CD4-positive, alpha-beta T cell treated with Interleukin-12 subunit alpha and Interleukin-12 subunit beta, for 1 hour (primary cell): Measurements from ENCODE around the gene EFEMP1.

Experiments
- DNase-seq: peaks from one replicate; pipeline ENCODE4 v3.0.0-alpha.2; 2020

EFEMP1 gene

DNA sequence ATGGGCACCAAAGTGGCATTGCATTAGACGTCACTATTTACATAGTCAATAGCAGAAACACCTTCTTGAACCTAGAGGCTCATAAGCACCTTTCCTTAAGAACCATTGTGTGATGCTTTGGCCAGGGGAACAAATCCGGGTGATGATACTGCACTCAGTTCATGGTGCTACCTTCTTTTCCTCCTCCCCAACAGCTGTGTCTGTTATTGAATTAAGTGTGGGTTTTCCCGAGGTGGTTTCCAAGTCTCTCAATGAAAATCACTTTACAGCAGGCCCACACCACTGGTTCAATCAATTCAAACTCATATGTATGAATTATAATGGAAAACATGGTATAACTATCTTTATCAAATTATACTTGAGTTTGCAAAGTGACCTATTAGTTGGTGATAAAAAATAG lies 9.3 kb upstream of the EFEMP1 start:
- no peak for DNase-seq

GRCh38 chr2:55931281-55931680 lies 7.7 kb upstream of the EFEMP1 start:
- DNase-seq, result no peak

DNA sequence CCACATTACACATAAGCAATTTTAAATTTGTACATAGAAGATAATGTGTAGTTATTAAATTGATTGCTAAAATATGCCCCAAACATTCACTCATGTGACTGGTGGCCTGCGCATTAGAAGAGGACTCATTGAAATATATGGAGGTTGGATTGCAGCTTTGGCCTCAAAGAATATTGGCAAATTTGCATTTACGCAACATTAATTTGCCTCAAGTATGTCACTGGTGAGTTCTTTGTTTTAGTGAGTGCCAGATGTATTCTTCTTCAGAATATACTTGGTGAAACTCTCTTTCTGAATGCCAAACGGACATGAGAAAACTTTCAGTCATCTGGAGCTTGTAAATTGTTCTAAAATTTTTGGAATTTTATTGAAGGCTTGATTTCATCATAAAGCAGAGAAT lies 5.9 kb upstream of the EFEMP1 start:
- no peak for DNase-seq

- no peak for DNase-seq
Measured at GRCh38 chr2:55926974-55927373, 3.4 kb upstream of the EFEMP1 start.

GRCh38 chr2:55926246-55926645 lies 2.7 kb upstream of the EFEMP1 start:
- no peak for DNase-seq

DNA sequence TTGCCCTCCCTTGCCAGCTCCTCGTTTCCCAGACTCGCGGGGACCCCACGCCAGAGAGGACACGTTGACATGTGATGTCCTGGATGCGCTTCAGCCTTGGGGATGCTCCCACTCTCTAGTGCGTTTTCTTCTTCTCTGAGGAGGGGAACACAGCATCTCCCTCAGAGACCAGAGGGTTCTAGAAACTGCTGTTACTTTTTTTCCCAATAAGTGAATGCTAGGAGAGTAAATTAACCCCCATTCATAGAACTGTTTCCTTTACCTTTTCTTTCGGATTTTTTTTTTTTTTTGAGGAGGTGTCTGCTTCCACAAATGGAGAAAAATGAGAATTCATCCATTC lies 370 bp upstream of the EFEMP1 start:
- DNase-seq, result no peak

DNA sequence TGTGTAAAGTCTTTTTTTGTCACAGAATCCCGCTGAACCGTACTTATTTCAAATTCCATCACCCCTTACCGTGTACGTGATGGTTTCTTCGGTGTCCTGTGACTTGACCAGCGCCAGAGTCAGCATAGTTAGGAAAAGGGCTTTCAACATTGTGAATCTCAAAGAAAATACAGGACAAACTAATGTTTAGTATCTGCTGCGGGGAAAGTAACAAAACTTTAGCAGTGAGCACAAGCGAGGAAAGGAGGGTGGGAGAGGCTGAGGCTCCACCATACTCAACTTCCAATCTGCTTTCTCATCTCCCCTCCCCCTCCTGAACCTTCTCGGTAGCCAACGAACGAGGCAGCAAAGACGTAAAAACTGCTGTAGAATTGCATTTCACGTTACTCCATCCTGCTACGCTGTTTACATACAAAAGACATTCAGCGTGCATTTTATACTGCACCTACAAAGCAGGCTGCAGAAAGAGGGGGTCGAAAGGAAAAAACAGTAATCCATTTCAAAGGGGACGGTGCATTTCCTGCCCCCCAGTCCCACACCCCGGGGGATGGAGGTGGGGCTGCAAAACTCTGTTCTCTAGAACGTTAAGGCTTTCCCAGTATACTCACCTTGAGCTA lies 1.2 kb downstream of the EFEMP1 start:
- no peak for DNase-seq

DNA sequence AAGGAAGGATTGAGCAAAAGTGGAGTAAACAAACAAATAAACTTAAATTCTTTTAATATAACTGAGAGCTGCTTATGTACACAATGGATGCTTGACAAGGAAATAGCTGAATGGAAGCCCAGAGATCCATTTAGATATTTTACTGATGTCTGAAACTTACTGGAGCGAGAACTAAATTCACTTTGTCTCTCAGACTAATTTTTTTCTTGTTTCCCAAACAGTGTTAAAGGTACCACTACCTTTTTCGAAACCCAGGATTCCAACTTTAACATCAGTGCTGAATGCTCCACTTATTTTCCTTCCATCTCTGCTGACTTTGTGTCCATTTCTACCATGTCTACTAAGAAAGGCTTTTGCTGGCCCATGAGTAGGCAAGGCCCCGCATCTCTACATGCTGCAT lies 4.0 kb downstream of the EFEMP1 start:
- no peak for DNase-seq

DNA sequence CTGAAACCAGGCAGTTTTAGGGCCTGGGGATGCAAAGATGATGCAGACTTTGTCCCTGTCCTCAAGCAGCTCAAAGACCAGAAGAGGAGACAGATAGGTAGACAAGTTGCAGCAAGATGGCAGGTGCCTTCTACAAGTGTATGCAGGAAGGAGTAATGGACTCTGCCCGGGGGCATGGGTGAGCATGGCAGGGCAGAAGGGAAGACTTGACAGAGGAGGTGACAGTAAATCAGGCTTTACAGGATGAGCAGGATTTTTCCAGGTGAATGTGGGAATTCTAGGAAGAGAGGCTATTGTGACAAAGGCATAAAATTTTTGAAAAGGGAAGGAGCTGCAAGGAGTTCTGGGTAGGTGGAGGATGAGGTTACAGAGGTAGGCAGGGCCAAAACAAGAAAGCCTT lies 4.7 kb downstream of the EFEMP1 start:
- no peak for DNase-seq

DNA sequence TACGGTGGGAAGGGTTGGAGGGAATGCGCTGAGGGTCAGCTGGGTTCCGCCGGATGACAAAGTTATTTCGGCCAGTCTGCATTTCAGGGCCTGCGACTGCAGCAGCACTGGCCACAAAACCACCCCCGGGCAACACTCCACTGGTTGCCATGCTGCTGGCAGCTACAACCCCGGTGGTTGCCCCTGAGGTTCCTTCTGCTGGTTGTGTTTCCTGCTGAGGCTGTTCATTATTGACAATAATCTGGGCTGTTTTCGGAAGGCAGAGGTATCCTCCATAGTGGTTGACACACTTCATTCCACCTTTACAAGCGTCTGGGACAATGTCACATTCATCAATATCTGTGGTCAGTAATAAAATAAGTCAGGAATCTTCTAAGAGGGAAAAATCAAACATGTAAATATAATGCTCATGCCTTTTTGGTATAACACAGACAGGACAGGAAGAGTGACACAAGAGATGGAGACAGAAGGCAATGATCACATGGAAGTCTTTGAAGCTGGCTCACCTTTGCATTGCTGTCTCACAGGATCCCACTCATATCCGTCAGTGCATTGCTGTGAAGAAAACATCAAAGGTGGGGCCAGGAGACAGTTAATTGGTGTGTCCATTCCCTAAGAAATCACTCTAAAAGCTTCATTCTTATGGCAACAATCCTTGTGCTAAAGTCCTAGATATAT lies 5.7 kb downstream of the EFEMP1 start:
- no peak for DNase-seq

DNA sequence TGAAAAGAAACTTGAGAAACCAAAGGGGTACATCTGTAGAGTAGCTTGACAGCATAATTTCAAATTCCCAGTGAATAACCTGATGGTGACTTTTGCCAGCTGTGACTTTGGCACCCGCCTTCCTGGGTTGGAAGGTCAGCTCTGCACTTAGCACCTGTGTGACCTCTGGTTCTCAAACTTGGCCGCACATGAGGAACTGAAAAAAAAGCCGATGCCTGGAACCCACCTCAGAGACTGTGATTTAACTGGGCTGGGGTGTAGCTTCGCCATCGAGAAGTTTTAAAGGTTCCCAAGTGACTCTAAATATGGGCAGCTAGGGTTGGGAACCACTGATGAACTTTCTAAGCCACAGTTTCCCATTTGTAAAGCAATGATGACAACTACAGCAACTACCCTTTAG lies 6.5 kb downstream of the EFEMP1 start:
- DNase-seq, result no peak

- no peak for DNase-seq
Measured at GRCh38 chr2:55916473-55917049, 7.0 kb downstream of the EFEMP1 start.

- DNase-seq, result no peak
Measured at GRCh38 chr2:55914786-55915185, 8.8 kb downstream of the EFEMP1 start.

DNA sequence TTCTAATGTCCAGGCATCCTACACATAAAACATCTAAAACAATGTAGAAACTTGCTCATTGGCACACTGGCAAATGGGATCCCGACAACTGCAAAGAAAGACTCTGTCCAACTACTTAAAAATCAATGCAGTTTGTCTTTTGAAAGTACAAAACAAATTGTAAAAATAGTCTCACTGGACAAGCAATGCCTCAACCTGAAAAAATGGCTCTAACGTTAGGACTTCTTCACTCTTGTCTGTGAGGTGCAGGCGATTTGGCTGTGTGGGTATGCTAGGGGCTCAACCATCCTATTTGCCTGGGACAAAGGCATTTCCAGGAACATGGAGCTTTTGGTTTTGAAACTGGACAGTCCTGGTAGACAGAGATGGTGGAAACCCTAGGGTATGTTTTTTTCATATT lies 10.7 kb downstream of the EFEMP1 start:
- DNase-seq, result no peak

GRCh38 chr2:55910077-55910476 lies 13.5 kb downstream of the EFEMP1 start:
- no peak for DNase-seq

DNA sequence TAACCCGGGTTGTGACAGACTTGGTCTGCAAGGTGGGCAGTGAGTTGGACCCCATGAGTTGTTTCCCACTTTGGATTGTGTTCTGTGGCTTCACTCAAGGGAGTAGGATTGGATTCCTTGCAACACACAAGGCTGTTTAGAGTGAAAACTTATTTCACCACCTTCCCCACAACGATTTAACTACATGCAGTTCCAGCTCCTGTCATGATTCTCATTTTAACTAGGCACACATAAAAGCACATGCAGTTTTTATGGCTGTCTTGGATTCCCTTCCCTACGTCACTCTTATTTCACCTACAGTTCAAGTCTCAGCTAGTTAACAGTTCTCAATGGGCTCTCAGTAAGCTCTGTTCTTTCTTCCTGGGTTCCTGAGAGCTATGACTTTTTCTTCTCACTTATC lies 15.9 kb downstream of the EFEMP1 start:
- DNase-seq, result no peak

- DNase-seq, result no peak
Measured at GRCh38 chr2:55906993-55907392, 16.6 kb downstream of the EFEMP1 start.

GRCh38 chr2:55903727-55904126 lies 19.9 kb downstream of the EFEMP1 start:
- DNase-seq, result no peak

DNA sequence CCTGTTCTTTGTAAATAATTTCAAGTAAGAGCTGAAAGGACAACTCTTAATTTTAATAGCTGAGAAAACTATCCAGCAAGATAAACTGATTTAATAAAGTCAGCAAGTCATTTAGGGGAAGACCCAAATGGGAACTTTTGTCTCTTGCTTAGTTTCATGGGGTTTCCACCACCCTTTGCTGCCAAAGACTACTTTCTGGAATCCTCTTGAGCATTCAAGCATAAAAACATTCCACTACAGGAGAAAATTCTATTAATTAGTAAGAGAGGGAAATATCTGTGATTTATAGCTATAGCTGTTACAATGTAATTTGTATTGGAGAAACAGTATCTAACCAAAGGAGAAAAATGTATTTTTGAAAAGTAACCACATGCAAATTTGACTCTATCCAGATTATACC lies 20.6 kb downstream of the EFEMP1 start:
- no peak for DNase-seq

GRCh38 chr2:55902429-55902828 lies 21.2 kb downstream of the EFEMP1 start:
- no peak for DNase-seq

- DNase-seq, result no peak
Measured at GRCh38 chr2:55901941-55902340, 21.6 kb downstream of the EFEMP1 start.

DNA sequence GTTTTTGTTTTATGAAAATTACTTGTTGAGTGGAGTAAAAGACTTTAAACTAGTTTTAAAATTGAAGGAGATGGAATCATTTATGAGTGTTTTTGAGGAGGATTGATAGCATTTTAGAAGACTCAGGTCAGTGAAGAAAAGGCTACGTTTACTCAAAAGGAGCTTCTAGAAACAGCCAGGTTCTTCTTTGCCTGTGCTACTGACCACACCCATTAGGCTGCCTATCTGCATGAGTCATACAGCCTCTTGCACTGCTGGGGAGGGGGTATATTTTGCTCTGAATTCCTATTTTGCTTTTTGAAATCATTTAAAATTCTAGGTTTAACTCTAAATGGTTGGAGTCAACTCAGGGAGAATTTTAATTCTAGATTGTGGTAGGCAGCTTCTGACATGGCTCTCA lies 22.3 kb downstream of the EFEMP1 start:
- no peak for DNase-seq

DNA sequence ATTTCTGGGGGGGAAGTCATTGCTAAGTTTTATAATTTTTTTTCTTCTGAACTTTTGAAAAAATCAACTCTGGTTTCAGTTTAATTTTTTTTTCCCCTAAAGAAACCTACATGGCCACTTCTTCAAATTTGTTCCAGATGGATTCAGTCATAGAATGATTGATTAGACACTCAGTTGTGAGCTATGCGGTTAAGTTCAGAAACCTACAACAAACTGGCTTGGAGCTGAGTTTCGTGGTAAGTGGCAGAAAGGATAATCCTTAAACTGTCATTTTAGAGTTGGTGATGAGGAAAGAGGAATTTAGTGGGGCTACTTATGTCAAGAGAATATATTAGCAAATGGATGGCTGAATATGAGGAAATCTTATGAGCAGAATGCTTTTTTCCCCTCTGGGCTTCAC lies 23.7 kb downstream of the EFEMP1 start:
- no peak for DNase-seq

DNA sequence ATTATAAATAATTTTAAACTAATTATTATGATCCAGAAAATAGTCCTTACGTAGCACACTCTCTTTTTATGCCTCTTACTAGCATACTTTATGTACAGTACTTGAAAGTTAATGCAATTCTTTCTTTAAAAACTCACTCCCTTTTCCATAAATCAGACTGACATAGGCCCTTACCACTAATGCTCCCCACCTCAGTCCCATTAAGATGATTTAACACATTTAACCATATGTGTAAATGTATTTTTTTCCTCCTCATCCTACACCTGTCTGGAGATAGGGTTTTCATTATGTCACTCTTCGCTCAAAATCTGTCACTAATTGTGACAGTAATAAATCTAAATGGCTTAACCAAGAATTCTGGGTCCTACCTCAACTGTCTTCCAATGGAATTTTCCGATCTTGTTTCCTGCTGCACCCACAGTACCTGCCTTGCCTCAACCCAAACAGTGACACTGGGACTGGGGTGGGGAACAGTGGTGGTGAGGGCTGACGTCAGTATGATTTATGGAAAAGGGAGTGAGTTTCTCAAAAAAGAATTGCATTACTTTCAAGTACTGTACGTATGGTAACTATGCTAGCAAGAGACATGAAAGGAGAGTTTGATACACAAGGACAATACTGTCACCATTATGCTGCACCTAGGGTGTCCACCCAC lies 25.1 kb downstream of the EFEMP1 start:
- no peak for DNase-seq
